Measurements from ENCODE around the gene TMEM91.
"Not testable (repeated sequence)": the region's sequence is repeated elsewhere in the genome, so short reads cannot be mapped to it uniquely, and the experiment has no call there.

TMEM91 gene

GRCh38 chr19:41381536-41381935 lies 5.2 kb downstream of the TMEM91 start:
- DNase-seq, result not testable (repeated sequence)

DNA sequence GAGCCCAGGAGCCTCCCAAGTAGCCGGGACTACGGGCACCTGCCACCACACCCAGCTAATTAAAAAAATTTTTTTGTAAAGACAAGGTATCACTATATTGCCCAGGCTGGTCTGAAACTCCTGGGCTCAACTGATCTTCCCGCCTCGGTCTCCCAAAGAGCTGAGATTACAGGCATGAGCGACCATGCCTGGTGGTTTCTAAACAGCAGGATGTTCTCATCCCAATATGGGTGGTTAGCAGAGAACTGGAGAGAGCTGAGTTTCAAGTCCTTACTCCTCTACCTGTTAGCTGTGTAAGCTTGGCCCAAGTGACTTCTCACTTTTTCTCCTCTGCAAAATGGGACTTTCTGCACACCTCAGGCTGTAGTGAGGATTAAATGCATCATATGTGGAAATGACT lies 8.0 kb downstream of the TMEM91 start:
- DNase-seq, result no peak

DNA sequence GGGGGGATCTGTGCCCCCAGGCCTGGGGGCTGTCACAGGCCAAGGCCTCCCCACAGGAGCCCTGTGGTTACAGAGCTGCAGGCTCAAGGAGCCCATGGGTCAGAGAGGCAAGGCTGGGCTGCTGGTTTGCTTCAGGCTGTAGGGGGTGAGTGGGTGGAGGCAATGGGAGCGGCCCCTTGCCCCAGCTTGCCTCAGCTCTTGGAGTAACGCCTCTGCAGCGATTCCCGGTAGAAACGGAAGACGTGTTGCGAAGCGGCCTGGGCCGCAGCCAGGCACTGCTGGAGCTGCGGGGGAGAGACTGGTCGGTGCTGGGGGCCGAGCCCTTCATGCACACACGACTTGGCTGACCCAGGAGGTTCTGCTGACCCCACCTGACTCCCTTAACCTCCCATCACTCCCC lies 10.1 kb downstream of the TMEM91 start:
- peak in 1 of 4 experiments; percentile 24 for DNase-seq

GRCh38 chr19:41391618-41392017 lies 15.3 kb downstream of the TMEM91 start:
- no peak for DNase-seq

GRCh38 chr19:41392775-41393174 lies 16.4 kb downstream of the TMEM91 start:
- DNase-seq, result no peak

- DNase-seq, result peak in 2 of 4 experiments; percentile 33
Measured at GRCh38 chr19:41395355-41395754, 19.0 kb downstream of the TMEM91 start.

- DNase-seq, result peak; percentile 100
Measured at GRCh38 chr19:41397086-41398049, 21.0 kb downstream of the TMEM91 start, which contains the start of the genes BCKDHA and EXOSC5. Gene BCKDHA, plus strand, starts transcription at chr19:41397818. Its CDS starts 10 bp downstream, at chr19:41397828. Gene EXOSC5, minus strand, starts transcription at chr19:41397359. Its CDS starts 31 bp downstream, at chr19:41397328.

DNA sequence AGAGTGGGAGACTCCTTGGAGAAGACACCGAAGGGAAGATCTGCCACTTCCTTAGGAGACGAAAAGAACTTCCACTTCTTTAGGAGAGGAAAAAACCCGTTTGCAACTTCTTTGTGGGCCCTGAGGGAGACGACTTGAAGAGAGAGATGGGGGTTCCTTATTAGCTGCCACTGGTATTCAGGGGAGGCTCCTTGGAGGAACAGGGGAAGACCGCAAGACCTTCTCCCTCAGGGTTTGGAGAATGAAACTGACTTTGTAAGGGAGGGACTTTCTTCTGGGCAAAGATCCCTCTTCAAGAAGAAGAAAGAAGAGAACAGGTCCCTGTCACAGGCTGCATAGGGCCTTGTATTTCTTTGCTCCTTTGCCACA lies 21.7 kb downstream of the TMEM91 start:
- peak; percentile 32 to 46 (median 36) for DNase-seq

DNA sequence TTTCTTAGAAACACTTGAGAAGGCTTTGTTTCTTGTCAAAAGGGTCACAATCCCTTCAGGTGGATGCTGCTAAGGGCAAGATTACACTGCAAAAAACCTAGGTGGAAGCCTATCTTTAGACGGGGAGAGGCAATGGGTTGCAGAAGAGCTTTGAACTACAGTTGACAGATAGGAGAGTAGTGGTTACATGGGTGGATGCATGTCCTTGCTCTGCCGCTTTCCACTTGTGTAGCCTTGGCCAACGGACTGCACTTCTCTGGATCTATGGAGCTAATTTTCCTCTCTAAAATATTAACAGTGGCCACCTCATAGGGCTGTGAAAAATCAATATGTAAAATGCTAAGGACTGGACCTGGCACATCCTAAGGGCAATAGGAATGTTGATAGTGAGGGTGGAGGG lies 22.3 kb downstream of the TMEM91 start:
- no peak for DNase-seq

- DNase-seq, result no peak
Measured at GRCh38 chr19:41399091-41399490, 22.8 kb downstream of the TMEM91 start.

- DNase-seq, result no peak
Measured at GRCh38 chr19:41399525-41399924, 23.2 kb downstream of the TMEM91 start.

DNA sequence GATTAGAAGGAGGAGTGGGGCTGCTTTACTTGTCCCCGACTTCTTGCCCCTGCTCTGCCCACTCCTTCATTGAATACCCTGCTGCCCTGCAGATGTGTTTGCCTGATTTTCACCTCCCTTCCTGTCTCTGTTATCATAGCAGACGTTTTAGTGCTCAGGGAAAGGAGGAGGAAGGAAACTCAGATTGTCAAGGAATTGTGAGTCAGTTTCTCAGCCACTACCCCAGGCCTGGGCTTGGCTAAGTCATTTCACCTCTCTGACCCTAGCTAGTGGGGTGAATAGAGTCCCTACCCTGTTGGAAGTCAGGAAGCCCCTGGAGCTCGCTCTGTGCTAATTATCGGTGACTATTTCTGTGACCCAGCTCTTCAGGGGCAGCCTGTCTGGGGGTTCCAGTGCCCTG lies 25.1 kb downstream of the TMEM91 start:
- DNase-seq, result no peak

GRCh38 chr19:41402010-41402409 lies 25.7 kb downstream of the TMEM91 start:
- no peak for DNase-seq

DNA sequence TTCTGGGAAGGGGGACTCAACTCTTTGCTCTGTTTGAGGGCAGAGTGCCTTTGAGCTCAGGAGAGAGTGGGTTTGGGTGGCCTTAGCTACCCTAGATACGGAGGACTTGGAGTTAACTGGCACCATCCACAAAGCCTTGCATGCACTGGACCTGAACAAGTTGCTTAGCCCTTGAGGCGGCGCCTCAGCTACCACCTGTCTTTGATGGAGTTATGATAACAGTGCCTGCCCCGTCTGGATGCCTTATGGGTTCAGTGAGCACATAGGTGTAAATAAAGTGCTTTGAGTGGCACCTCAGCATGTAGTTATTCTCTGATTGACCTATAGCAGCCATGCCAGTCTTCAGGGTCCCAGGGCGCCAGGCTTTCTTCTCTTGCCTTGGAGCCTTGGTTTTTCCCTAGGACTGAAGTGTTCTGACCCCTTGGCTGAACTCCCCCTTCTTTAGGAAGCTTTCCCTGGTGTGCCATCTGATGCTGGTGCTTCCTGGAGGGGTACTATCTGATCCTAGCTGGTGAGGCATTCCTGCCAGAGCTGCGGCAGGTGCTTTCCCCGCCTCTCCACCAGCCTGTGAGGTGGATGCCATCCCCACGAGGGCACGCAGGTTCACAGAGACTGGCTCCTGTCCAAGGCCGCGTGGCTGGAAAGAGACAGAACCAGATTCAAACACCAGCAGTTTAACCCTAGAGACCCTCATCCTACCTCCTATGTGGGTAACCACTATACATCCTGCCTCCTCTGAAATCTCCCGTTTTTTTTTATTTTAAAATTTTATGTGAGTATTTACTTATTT lies 27.0 kb downstream of the TMEM91 start:
- no peak for DNase-seq

DNA sequence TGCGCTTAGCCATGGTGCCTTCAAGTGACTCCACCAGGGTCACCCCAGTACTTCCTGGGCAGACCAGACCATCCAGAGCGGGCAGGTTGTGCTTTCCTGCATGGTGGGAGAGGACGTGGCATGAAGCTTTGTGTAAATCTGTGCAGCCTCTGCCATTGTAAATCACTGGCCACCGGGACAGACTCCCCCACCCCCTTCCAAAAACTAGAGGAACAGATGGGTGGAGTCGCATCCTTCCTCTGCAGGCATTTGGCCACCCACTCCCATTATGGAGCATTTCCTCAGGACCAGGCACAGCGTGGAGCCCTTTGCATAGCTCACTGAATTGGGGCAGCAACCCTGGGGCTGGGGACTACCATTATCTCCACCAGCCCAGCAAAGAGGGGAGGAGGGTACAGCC lies 29.4 kb downstream of the TMEM91 start:
- no peak for DNase-seq

DNA sequence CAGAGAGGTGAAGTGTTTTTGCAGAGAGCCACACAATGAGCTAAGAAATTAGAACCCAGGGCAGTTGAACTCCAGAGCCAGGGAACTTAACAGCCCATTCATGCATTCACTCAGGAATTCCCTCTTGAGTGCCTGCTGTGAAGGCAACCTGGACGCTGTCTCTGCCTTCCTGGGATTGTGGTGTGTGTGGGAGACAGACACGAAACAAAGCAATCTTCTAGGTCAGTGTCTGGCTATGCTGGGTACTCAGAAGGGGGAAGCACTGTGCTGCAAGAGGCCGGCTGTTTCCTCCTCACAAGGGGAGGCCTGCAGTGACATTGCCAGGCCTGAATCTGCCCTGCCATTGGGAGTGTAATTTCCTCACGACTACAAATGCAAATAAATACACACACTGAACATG lies 30.9 kb downstream of the TMEM91 start:
- peak; percentile 71 to 87 (median 82) for DNase-seq

- peak in 2 of 4 experiments; percentile 34 to 42 for DNase-seq
Measured at GRCh38 chr19:41408256-41408655, 31.9 kb downstream of the TMEM91 start.

DNA sequence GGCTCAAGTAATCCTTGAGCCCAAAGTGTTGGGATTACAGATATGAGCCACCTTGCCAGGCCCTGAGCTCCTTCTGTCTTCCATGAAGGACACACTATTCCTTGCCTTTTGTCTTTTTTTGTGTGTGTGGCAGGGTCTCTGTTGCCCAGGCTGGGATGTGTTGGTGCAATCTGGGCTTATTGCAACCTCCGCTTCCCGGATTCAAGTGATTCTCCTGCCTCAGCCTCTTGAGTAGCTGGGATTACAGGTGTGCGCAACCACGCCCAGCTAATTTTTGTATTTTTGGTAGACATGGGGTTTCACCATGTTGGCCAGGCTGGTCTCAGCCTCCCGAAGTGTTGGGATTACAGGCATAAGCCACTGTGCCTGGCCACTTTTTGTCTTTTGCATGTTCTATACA lies 32.5 kb downstream of the TMEM91 start:
- DNase-seq, result not testable (repeated sequence)

- DNase-seq, result peak in 2 of 4 experiments; percentile 33 to 53
Measured at GRCh38 chr19:41409288-41409687, 33.0 kb downstream of the TMEM91 start.

DNA sequence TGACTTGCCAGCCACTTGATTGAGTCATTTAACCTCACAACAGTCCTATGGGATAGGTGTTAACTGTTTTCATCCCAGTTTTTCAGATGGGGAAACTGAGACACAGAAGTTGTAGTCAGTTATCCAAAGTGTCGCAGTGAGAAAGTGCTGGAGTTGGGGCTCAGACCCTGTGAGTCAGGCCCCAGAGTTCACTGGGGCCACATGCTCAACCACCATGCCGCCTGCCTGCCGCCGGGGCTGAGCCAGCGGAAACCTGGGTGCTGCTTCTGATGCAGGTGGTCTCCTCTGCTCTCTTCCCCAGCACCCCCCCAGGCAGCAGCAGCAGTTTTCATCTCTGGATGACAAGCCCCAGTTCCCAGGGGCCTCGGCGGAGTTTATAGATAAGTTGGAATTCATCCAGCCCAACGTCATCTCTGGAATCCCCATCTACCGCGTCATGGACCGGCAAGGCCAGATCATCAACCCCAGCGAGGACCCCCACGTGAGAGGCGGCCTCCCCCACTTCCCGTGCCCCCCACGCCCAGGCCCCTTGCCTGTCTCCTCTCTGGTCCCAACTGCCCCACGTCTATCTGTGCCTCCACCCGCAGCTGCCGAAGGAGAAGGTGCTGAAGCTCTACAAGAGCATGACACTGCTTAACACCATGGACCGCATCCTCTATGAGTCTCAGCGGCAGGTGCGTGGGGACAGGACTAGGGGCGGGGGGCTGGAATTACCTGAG lies 34.2 kb downstream of the TMEM91 start:
- no peak for DNase-seq

GRCh38 chr19:41411100-41411967 lies 35.0 kb downstream of the TMEM91 start:
- DNase-seq, result no peak

GRCh38 chr19:41411968-41412265 lies 35.6 kb downstream of the TMEM91 start:
- DNase-seq, result no peak
